ENCODE measurements around the gene RHOC. TPM values are rescaled to one million over a fixed set of nuclear protein-coding genes. Genes with fewer than 3 reads are reported as not detected.

The RHOC gene
- total and polyA plus RNA-seq, 4 donors, result 50.4 to 102 (median 68.8) TPM

GRCh38 chr1:112696578-112697314 lies 10.2 kb downstream of the RHOC start:
- H3K4me1 ChIP-seq (ENCODE audit: control insufficient read depth in 4 of 4, insufficient read depth in 4 of 4, low read length in 3 of 4), result peaks cover 21 to 40% (median 35%) of the 10 kb centered on the region in 4 donors
- H3K9ac ChIP-seq (ENCODE audit: low read depth in 1 of 2, low read length in 2 of 2), result no peak overlapping the region
- H3K4me3 ChIP-seq (ENCODE audit: low read depth in 1 of 3, low read length in 3 of 3), result no peak overlapping the region
- no peak for TF ChIP-seq NR2F2 (IDR thresholded peaks at IDR 0.05)
- TF ChIP-seq, protein P1, sequence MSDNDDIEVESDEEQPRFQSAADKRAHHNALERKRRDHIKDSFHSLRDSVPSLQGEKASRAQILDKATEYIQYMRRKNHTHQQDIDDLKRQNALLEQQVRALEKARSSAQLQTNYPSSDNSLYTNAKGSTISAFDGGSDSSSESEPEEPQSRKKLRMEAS (IDR thresholded peaks at IDR 0.05), result no peak
- TF ChIP-seq HNF4G (IDR thresholded peaks at IDR 0.05), result no peak
- TF ChIP-seq RXRA (IDR thresholded peaks at IDR 0.05), result no peak
- no peak for TF ChIP-seq RAD21 (IDR thresholded peaks at IDR 0.05)
- no peak for TF ChIP-seq YY1 (IDR thresholded peaks at IDR 0.05)
- no peak for TF ChIP-seq FOXA1 (IDR thresholded peaks at IDR 0.05)
- TF ChIP-seq, protein P2, sequence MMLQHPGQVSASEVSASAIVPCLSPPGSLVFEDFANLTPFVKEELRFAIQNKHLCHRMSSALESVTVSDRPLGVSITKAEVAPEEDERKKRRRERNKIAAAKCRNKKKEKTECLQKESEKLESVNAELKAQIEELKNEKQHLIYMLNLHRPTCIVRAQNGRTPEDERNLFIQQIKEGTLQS (IDR thresholded peaks at IDR 0.05), result no peak
- no peak for TF ChIP-seq GABPA (IDR thresholded peaks at IDR 0.05 in 1 of 2, conservative IDR thresholded peaks at IDR 0.05 in 1 of 2)
- no peak for TF ChIP-seq CTCF (IDR thresholded peaks at IDR 0.05; ENCODE audit: low read depth, low read length, missing input control)
- no peak for TF ChIP-seq HNF4A (conservative IDR thresholded peaks at IDR 0.05)
- no peak for TF ChIP-seq FOXA2 (IDR thresholded peaks at IDR 0.05)
- TF ChIP-seq ZBTB33 (IDR thresholded peaks at IDR 0.05), result no peak
- TF ChIP-seq JUND (IDR thresholded peaks at IDR 0.05), result no peak
- TF ChIP-seq TAF1 (conservative IDR thresholded peaks at IDR 0.05), result no peak
- TF ChIP-seq SP1 (IDR thresholded peaks at IDR 0.05), result no peak
- WGBS, result 93% methylated on average over 7 of the region's 7 CpGs
- H3K36me3 ChIP-seq (ENCODE audit: control insufficient read depth in 4 of 4, insufficient read depth in 3 of 4, low read depth in 1 of 4, low read length in 3 of 4), result peaks cover 0 to 46% (median 19%) of the 10 kb centered on the region in 4 donors
- H3K9me3 ChIP-seq (ENCODE audit: control insufficient read depth in 4 of 4, low read length in 3 of 4), result no peaks in the 10 kb centered on the region
- no peak for DNase-seq (ENCODE audit: low spot score)
- H3K27ac ChIP-seq (ENCODE audit: low read depth in 1 of 2, low read length in 2 of 2), result no peak overlapping the region
- no peaks in the 10 kb centered on the region for H3K27me3 ChIP-seq (ENCODE audit: control insufficient read depth in 4 of 4, insufficient read depth in 4 of 4, low read length in 3 of 4)

DNA sequence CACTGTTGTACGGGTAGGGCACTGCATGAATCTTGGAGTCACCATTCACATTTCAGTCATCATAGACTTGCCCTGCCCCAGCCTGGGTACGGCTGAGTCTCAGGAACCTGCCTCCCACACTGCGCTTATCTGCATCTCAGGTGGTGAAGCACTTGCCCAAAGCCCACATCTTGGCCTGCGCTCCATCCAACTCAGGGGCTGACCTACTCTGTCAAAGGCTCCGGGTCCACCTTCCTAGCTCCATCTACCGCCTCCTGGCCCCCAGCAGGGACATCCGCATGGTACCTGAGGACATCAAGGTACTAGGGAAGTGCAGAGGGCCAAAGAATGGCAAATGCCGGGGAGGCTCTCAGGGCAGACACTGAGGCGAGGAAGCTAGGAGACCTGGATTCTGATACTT lies 11.7 kb downstream of the RHOC start:
- DNase-seq (ENCODE audit: low spot score), result no peak
- WGBS, result 98% methylated on average over 9 of the region's 9 CpGs

More for the DNA sequence above, 11.7 kb downstream of the RHOC start:
- Histone ChIP-seq H3K9me3 (ENCODE audit: control insufficient read depth in 4 of 4, low read length in 3 of 4) (no peaks in the 10 kb centered on the region), H3K27ac (ENCODE audit: low read depth in 1 of 2, low read length in 2 of 2) (no peak overlapping the region), H3K36me3 (ENCODE audit: control insufficient read depth in 4 of 4, insufficient read depth in 3 of 4, low read depth in 1 of 4, low read length in 3 of 4) (peaks cover 0 to 53% (median 24%) of the 10 kb centered on the region in 4 donors), H3K9ac (ENCODE audit: low read depth in 1 of 2, low read length in 2 of 2) (no peak overlapping the region), H3K27me3 (ENCODE audit: control insufficient read depth in 4 of 4, insufficient read depth in 4 of 4, low read length in 3 of 4) (no peaks in the 10 kb centered on the region), H3K4me1 (ENCODE audit: control insufficient read depth in 4 of 4, insufficient read depth in 4 of 4, low read length in 3 of 4) (peaks cover 11 to 26% (median 23%) of the 10 kb centered on the region in 4 donors), H3K4me3 (ENCODE audit: low read depth in 1 of 3, low read length in 3 of 3) (no peak overlapping the region)
- TF ChIP-seq EGR1 (IDR thresholded peaks at IDR 0.05; ENCODE audit: low read depth in 2 of 2) (no peak), ZBTB33 (IDR thresholded peaks at IDR 0.05) (no peak), CTCF (IDR thresholded peaks at IDR 0.05; ENCODE audit: low read depth, low read length, missing input control) (no peak), REST (IDR thresholded peaks at IDR 0.05) (no peak), HNF4A (conservative IDR thresholded peaks at IDR 0.05) (no peak), RXRA (IDR thresholded peaks at IDR 0.05) (no peak), NR2F2 (IDR thresholded peaks at IDR 0.05) (no peak), TAF1 (conservative IDR thresholded peaks at IDR 0.05) (no peak)

All from liver (tissue), 9 donors.